ENCODE measurements around the gene KMT5B. TPM values are rescaled to one million over a fixed set of nuclear protein-coding genes. Genes with fewer than 3 reads are reported as not detected.
"Not testable (repeated sequence)": the region's sequence is repeated elsewhere in the genome, so short reads cannot be mapped to it uniquely, and the experiment has no call there.

Gene KMT5B
- total RNA-seq, 4 donors from 2014 or later: 57.4 to 84.2 (median 67.4) TPM

- intact Hi-C loops (cut with DNase I): loop anchor here (5.0 kb wide), 1 partner anchor 132 kb away; no protein-coding TSS in a partner anchor
- no peak for DNase-seq
Measured at GRCh38 chr11:68255526-68255925, 42.4 kb upstream of the KMT5B start.

GRCh38 chr11:68254421-68254820 is 41.3 kb upstream of the KMT5B start:
- Histone ChIP-seq H3K27ac (no peak overlapping the region), H3K27me3 (no peaks in the 10 kb centered on the region), H3K36me3 (no peaks in the 10 kb centered on the region), H3K9me3 (no peaks in the 10 kb centered on the region), H3K4me1 (peaks cover 0 to 5% of the 10 kb centered on the region in 2 donors), H3K4me3 (replicated peaks in 1 of 3) (no peak overlapping the region)
- no peak for TF ChIP-seq CTCF (IDR thresholded peaks at IDR 0.05)
- TF ChIP-seq POLR2A (IDR thresholded peaks at IDR 0.05): no peak
- DNase-seq: no peak
- WGBS, 2 donors: 93 to 98% methylated on average over 14 of the region's 14 CpGs
- intact Hi-C loops (cut with DNase I): no loop called here

More at GRCh38 chr11:68255526-68255925, 42.4 kb upstream of the KMT5B start:
- no peaks in the 10 kb centered on the region for H3K36me3 ChIP-seq
- TF ChIP-seq POLR2A (IDR thresholded peaks at IDR 0.05) (no peak), CTCF (IDR thresholded peaks at IDR 0.05) (no peak)
- H3K27me3 ChIP-seq: no peaks in the 10 kb centered on the region
- H3K4me3 ChIP-seq (replicated peaks in 1 of 3): no peak overlapping the region
- H3K27ac ChIP-seq: no peak overlapping the region
- WGBS, 2 donors: 58 to 68% methylated on average over 13 of the region's 13 CpGs
- H3K9me3 ChIP-seq: no peaks in the 10 kb centered on the region
- H3K4me1 ChIP-seq: peaks cover 0 to 5% of the 10 kb centered on the region in 2 donors

- Histone ChIP-seq H3K9me3 (no peaks in the 10 kb centered on the region), H3K4me1 (no peaks in the 10 kb centered on the region), H3K4me3 (replicated peaks in 1 of 3) (no peak overlapping the region), H3K36me3 (no peaks in the 10 kb centered on the region), H3K27ac (no peak overlapping the region), H3K27me3 (no peaks in the 10 kb centered on the region)
- no peak for DNase-seq
- no peak for TF ChIP-seq POLR2A (IDR thresholded peaks at IDR 0.05)
- no peak for TF ChIP-seq CTCF (IDR thresholded peaks at IDR 0.05)
- intact Hi-C loops (cut with DNase I): no loop called here
- 90 to 92% methylated on average over 3 of the region's 3 CpGs for WGBS, 2 donors
Measured at GRCh38 chr11:68251765-68252164, 38.7 kb upstream of the KMT5B start.

GRCh38 chr11:68244912-68245311 is 31.8 kb upstream of the KMT5B start:
- H3K27me3 ChIP-seq; H3K4me1 ChIP-seq; H3K4me3 ChIP-seq (replicated peaks in 1 of 3); DNase-seq; H3K9me3 ChIP-seq; intact Hi-C loops (cut with DNase I); H3K36me3 ChIP-seq; H3K27ac ChIP-seq: not testable (repeated sequence)
- 88 to 90% methylated on average over 5 of the region's 5 CpGs for WGBS, 2 donors

- H3K36me3 ChIP-seq; H3K27ac ChIP-seq; H3K4me1 ChIP-seq; H3K9me3 ChIP-seq; intact Hi-C loops (cut with DNase I); H3K4me3 ChIP-seq (replicated peaks in 1 of 3); DNase-seq; H3K27me3 ChIP-seq: not testable (repeated sequence)
- 94 to 100% methylated on average over 1 of the region's 1 CpG for WGBS, 2 donors
Measured at GRCh38 chr11:68243847-68244246, 30.8 kb upstream of the KMT5B start.

DNA sequence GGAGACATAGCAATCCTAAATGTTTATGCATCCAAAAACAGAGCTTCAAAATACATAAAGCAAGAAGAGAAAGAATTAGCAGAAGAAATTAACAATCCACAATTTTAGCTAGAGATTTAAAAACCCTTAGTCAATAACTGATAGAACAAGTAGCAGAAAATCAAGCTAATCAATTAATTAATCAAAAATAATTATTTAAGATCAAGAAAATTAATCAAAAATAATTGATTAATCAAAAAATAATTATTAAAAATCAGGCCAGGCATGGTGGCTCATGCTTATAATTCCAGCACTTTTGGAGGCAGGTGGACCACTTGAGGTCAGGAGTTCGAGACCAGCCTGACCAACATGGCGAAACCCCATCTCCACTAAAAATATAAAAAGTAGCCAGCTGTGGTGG is 29.5 kb upstream of the KMT5B start:
- 96 to 97% methylated on average over 2 of the region's 2 CpGs for WGBS, 2 donors
- intact Hi-C loops (cut with DNase I): no loop called here
- no peak for DNase-seq

More for the DNA sequence above, 29.5 kb upstream of the KMT5B start:
- H3K27me3 ChIP-seq: no peaks in the 10 kb centered on the region
- H3K9me3 ChIP-seq: no peaks in the 10 kb centered on the region
- no peak overlapping the region for H3K4me3 ChIP-seq (replicated peaks in 1 of 3)
- H3K27ac ChIP-seq: no peak overlapping the region
- no peak for TF ChIP-seq POLR2A (IDR thresholded peaks at IDR 0.05)
- no peak for TF ChIP-seq CTCF (IDR thresholded peaks at IDR 0.05)
- H3K36me3 ChIP-seq: no peaks in the 10 kb centered on the region
- no peaks in the 10 kb centered on the region for H3K4me1 ChIP-seq

Measured in thyroid gland (tissue), 4 donors.